Lower leg skin (tissue), 4 donors: ENCODE measurements around the gene SEL1L2. TPM values are rescaled to one million over a fixed set of nuclear protein-coding genes. Genes with fewer than 3 reads are reported as not detected.

Experiments used
- DNase-seq, 2 donors: peaks; one replicate each; pipeline ENCODE4 v3.0.0-alpha.2; 2019; ENCODE audit warnings: low spot score in 2 of 2
- H3K4me3 ChIP-seq: fragments of 200-600 bp; sonication (generic); 2 replicates; pipeline ENCODE4 v1.5.1; 2017; ENCODE audit warnings: mild to moderate bottlenecking, low read depth; ENCODE audit not compliant: poor library complexity, severe bottlenecking
- CTCF ChIP-seq, 3 donors: fragments of 450-650 bp; IDR thresholded peaks; one replicate each; pipeline ENCODE4 v1.5.1; 2016; ENCODE audit warnings: antibody characterized with exemption in 3 of 3, mild to moderate bottlenecking in 3 of 3, moderate library complexity in 2 of 3
- POLR2A ChIP-seq, 2 donors: fragments of 450-650 bp; IDR thresholded peaks; one replicate each; pipeline ENCODE4 v1.6.1; 2016 to 2017; ENCODE audit warnings: antibody characterized with exemption in 2 of 2, mild to moderate bottlenecking in 1 of 2, moderate library complexity in 1 of 2
- WGBS, 2 donors: methylation state at CpG; one replicate each; pipeline ENCODE4 v1.1.5; 2018; 5-methylcytosine and 5-hydroxymethylcytosine counted together
- intact Hi-C: fragments of 100-400 bp; cut with DNase I; formaldehyde crosslinking; loops from one replicate; pipeline ENCODE4 v1.15.0; 2023; ENCODE audit warnings: low total_unique reads
- total RNA-seq, 4 donors: library from RNA; depleted of rRNA; stranded (reverse); fragments of >200 nt; gene quantifications; one replicate each; pipeline ENCODE4 v1.1.0, GENCODE V29; 2016

SEL1L2 gene
- total RNA-seq, 4 donors from 2014 or later = not detected

DNA sequence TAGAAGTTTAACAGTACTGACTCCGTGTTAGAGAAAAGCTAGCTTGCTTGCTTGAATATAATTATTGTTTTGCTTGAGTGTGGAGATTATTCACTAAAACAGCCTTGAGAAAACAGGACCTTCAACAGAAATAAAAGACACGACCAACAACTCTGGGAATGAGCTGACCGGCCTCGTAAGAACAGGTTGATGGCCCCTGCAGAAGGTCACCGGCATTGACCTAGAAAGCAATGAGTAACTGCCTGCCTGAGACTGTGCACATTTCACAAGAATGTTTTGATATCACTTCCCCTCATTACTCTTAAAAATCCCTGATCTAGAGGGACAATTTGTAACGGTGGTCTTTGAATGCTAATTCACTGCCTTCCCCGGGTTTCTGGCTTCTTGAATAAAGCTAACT, 49.4 kb downstream of the SEL1L2 start:
- H3K4me3 ChIP-seq = no peak overlapping the region
- DNase-seq = no peak
- TF ChIP-seq CTCF (IDR thresholded peaks at IDR 0.05) (no peak), POLR2A (IDR thresholded peaks at IDR 0.05) (no peak)
- intact Hi-C loops = no loop called here
- WGBS, 2 donors = 83 to 89% methylated on average over 7 of the region's 7 CpGs

- WGBS, 2 donors = 80 to 85% methylated on average over 9 of the region's 9 CpGs
- intact Hi-C loops = no loop called here
- no peak for TF ChIP-seq POLR2A (IDR thresholded peaks at IDR 0.05)
- TF ChIP-seq CTCF (IDR thresholded peaks at IDR 0.05) = no peak
- no peak for DNase-seq
- H3K4me3 ChIP-seq = no peak overlapping the region
These were observed 53.4 kb downstream of the SEL1L2 start for GRCh38 chr20:13936781-13937576.

DNA sequence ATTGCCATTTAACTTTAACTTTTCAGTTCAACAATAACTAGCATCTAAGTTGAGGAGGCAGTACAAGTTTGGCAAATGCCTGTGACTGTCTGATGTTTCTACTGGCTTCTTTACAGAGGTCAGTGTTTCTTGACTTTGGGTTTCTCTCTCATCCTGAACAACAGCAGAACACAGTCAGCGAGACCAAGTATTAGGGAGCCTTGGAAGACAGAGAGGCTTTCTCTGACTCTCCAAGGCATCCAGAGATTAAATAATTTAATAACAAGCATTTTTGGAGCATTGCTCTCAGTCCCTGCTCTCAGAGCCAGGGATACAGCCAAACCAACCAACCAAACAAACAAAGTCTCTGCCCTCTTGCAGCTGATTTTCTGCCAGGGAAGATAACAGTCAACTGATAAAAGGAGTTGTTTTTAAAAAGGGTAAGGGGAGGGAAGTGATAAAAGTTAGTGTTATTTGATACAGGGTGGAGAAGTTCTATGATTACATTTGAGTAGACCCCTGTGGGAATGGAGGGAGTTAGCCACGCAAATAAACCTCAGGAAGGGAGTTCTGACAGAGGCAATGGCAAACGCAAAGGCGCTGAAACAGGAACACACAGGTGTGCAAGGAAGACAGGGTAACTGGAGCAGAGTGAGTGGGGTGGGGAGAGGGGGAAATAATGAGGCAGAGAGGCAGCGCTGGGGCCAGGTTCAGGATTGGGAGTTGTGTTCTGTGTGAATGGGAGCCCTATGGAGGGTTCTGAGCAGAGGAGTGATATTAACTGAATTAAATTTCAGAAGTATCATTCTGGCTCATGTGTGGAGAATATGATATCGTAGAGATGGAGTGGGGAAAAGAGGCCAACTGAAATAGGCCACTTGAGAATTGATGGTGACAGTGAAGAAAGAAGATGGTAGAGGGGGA, 55.2 kb downstream of the SEL1L2 start:
- H3K4me3 ChIP-seq = no peak overlapping the region
- DNase-seq = no peak
- intact Hi-C loops = no loop called here
- TF ChIP-seq POLR2A (IDR thresholded peaks at IDR 0.05) = no peak
- TF ChIP-seq CTCF (IDR thresholded peaks at IDR 0.05) = no peak
- WGBS, 2 donors = 53 to 59% methylated on average over 6 of the region's 6 CpGs

DNA sequence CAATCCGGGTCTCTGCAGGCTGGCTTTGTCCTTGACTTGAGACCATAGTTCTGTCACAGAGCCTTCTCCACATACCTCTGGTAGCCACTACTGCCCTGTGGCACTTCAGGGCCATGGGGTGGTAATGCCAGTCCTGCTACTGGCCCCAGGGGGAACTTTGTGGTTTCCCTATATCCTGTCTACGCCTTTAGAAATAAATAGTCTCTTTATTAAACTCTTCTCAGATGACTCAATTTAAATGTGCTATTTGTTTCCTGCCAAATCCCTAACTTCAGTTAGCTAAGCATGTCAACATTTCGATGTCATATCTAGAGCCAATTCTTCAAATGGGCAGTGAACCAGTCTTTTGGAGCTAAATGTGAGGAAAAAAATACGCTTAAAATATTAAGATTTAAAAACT, 60.1 kb downstream of the SEL1L2 start:
- H3K4me3 ChIP-seq = no peak overlapping the region
- no peak for DNase-seq
- intact Hi-C loops = no loop called here
- 15 to 26% methylated on average over 4 of the region's 4 CpGs for WGBS, 2 donors
- TF ChIP-seq POLR2A (IDR thresholded peaks at IDR 0.05) (no peak), CTCF (IDR thresholded peaks at IDR 0.05) (no peak)

DNA sequence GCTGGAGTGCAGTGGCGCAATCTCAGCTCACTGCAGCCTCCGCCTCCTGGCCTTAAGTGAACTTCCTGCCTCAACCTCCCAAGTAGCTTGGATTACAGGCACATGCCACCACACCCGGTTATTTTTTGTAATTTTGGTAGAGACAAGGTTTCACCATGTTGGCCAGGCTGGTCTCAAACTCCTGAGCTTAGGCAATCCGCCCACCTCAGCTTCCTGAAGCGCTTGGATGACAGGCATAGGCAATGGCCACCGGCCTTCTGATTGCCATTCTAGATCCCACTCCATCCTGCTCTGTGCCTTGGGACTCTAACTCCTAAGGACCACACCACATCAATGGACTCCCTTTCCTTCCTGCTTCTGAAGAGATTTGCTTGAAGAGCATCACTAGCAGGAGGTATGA, 60.6 kb downstream of the SEL1L2 start:
- no peak overlapping the region for H3K4me3 ChIP-seq
- no peak for TF ChIP-seq POLR2A (IDR thresholded peaks at IDR 0.05)
- DNase-seq = no peak
- 93 to 96% methylated on average over 6 of the region's 6 CpGs for WGBS, 2 donors
- intact Hi-C loops = no loop called here

- TF ChIP-seq CTCF (IDR thresholded peaks at IDR 0.05) (no peak), POLR2A (IDR thresholded peaks at IDR 0.05) (no peak)
- 58 to 62% methylated on average over 5 of the region's 5 CpGs for WGBS, 2 donors
- no peak for DNase-seq
- intact Hi-C loops = no loop called here
- no peak overlapping the region for H3K4me3 ChIP-seq
These were observed 61.5 kb downstream of the SEL1L2 start for GRCh38 chr20:13928901-13929300.
